NB4 (cell line): ENCODE data around the gene TRIP13.

Experiments used
- CTCF ChIP-seq: IDR thresholded peaks from one replicate; pipeline ENCODE4 v1.5.1; 2012; ENCODE audit warnings: low read depth, low read length
- POLR2A ChIP-seq: IDR thresholded peaks from 2 replicates; pipeline ENCODE4 v1.6.1; 2011; ENCODE audit warnings: mild to moderate bottlenecking; ENCODE audit not compliant: insufficient read length; ENCODE audit errors: extremely low read depth

- TF ChIP-seq POLR2A (no peak), CTCF (no peak)
Observed at GRCh38 chr5:929596-929995, 36.9 kb downstream of the TRIP13 start.
